H9 (cell line): ENCODE data around the gene ZDHHC3. TPM values are rescaled to one million over a fixed set of nuclear protein-coding genes. Genes with fewer than 3 reads are reported as not detected.

ENCODE experiments used
- DNase-seq: peaks from one replicate; pipeline ENCODE4 v3.0.0-alpha.2; 2017
- H2AFZ ChIP-seq: one replicate; pipeline ENCODE4 v1.6.1; 2013; ENCODE audit warnings: mild to moderate bottlenecking, low read length, control low read depth, moderate library complexity
- H2AK5ac ChIP-seq: 2 replicates; pipeline ENCODE4 v1.6.1; 2013; ENCODE audit warnings: low read length, control low read depth, mixed read lengths; ENCODE audit not compliant: insufficient read length
- H2BK120ac ChIP-seq: one replicate; pipeline ENCODE4 v1.6.1; 2013; ENCODE audit warnings: low read depth, mild to moderate bottlenecking, low read length, control low read depth, inconsistent platforms; ENCODE audit not compliant: poor library complexity, severe bottlenecking
- H2BK12ac ChIP-seq: 2 replicates; pipeline ENCODE4 v1.6.1; 2013; ENCODE audit warnings: low read length, control low read depth, mixed read lengths, low read depth; ENCODE audit not compliant: insufficient read length
- H2BK15ac ChIP-seq: 2 replicates; pipeline ENCODE4 v1.6.1; 2013; ENCODE audit warnings: low read depth, low read length, control low read depth
- H2BK20ac ChIP-seq: one replicate; pipeline ENCODE4 v1.6.1; 2013; ENCODE audit warnings: low read depth, mild to moderate bottlenecking, low read length, control low read depth, inconsistent platforms; ENCODE audit not compliant: poor library complexity, severe bottlenecking
- H2BK5ac ChIP-seq: 2 replicates; pipeline ENCODE4 v1.6.1; 2013; ENCODE audit warnings: low read length, control low read depth, mixed read lengths; ENCODE audit not compliant: insufficient read length
- H3K14ac ChIP-seq: 2 replicates; pipeline ENCODE4 v1.6.1; 2013; ENCODE audit warnings: low read length, control low read depth; ENCODE audit not compliant: insufficient read depth
- H3K18ac ChIP-seq: 2 replicates; pipeline ENCODE4 v1.6.1; 2013; ENCODE audit warnings: low read depth, mild to moderate bottlenecking, mixed read lengths, low read length, control low read depth; ENCODE audit not compliant: insufficient read length
- H3K23ac ChIP-seq: 2 replicates; pipeline ENCODE4 v1.6.1; 2013; ENCODE audit warnings: low read length, control low read depth, mixed read lengths, low read depth; ENCODE audit not compliant: insufficient read length
- H3K23me2 ChIP-seq: 2 replicates; pipeline ENCODE4 v1.6.1; 2013; ENCODE audit warnings: low read depth, mild to moderate bottlenecking, mixed read lengths, low read length, control low read depth; ENCODE audit not compliant: insufficient read length, poor library complexity, severe bottlenecking
- H3K27ac ChIP-seq: 2 replicates; pipeline ENCODE4 v1.5.1; 2013; ENCODE audit warnings: low read length, control low read depth, mixed read lengths, low read depth; ENCODE audit not compliant: insufficient read length
- H3K27me3 ChIP-seq: 2 replicates; pipeline ENCODE4 v1.6.1; 2013; ENCODE audit warnings: low read length, control low read depth, inconsistent platforms; ENCODE audit not compliant: insufficient read depth
- H3K4ac ChIP-seq: 2 replicates; pipeline ENCODE4 v1.6.1; 2013; ENCODE audit warnings: low read depth, mild to moderate bottlenecking, control low read depth, inconsistent platforms, low read length, moderate library complexity
- H3K4me1 ChIP-seq: 2 replicates; pipeline ENCODE4 v1.6.1; 2013; ENCODE audit warnings: low read length, control low read depth, inconsistent platforms; ENCODE audit not compliant: insufficient read depth
- H3K4me2 ChIP-seq: 2 replicates; pipeline ENCODE4 v1.6.1; 2013; ENCODE audit warnings: low read length, control low read depth, mixed read lengths; ENCODE audit not compliant: insufficient read length, insufficient read depth
- H3K56ac ChIP-seq: 2 replicates; pipeline ENCODE4 v1.6.1; 2013; ENCODE audit warnings: low read depth, mild to moderate bottlenecking, mixed read lengths, low read length, control low read depth; ENCODE audit not compliant: insufficient read length
- H3K79me1 ChIP-seq: 2 replicates; pipeline ENCODE4 v1.6.1; 2013; ENCODE audit warnings: low read depth, mild to moderate bottlenecking, moderate library complexity, low read length, control low read depth, inconsistent platforms; ENCODE audit not compliant: insufficient read depth, poor library complexity, severe bottlenecking
- H3K79me2 ChIP-seq: 2 replicates; pipeline ENCODE4 v1.6.1; 2013; ENCODE audit warnings: low read length, control low read depth, inconsistent platforms; ENCODE audit not compliant: insufficient read depth
- H3K9ac ChIP-seq: 2 replicates; pipeline ENCODE4 v1.6.1; 2013; ENCODE audit warnings: low read length, control low read depth, mixed read lengths; ENCODE audit not compliant: insufficient read length; ENCODE audit errors: extremely low read depth
- H3K9me3 ChIP-seq: one replicate; pipeline ENCODE4 v1.6.1; 2013; ENCODE audit warnings: low read depth, low read length, inconsistent platforms; ENCODE audit not compliant: control insufficient read depth
- H3T11ph ChIP-seq: one replicate; pipeline ENCODE4 v1.6.1; 2013; ENCODE audit warnings: mild to moderate bottlenecking, low read length, control low read depth, inconsistent platforms
- H4K20me1 ChIP-seq: one replicate; pipeline ENCODE4 v1.6.1; 2013; ENCODE audit not compliant: control insufficient read depth, insufficient read length, insufficient read depth
- H4K5ac ChIP-seq: 2 replicates; pipeline ENCODE4 v1.6.1; 2013; ENCODE audit warnings: low read depth, mild to moderate bottlenecking, mixed read lengths, low read length, control low read depth; ENCODE audit not compliant: insufficient read length
- H4K8ac ChIP-seq: replicated peaks from 2 replicates; pipeline ENCODE4 v1.6.1; 2013; ENCODE audit warnings: low read length, control low read depth, mixed read lengths, low read depth; ENCODE audit not compliant: insufficient read length
- H4K91ac ChIP-seq: 2 replicates; pipeline ENCODE4 v1.6.1; 2013; ENCODE audit warnings: low read depth, mild to moderate bottlenecking, moderate library complexity, mixed read lengths, low read length, control low read depth; ENCODE audit not compliant: insufficient read length
- H3K27ac Mint-ChIP-seq, 3 experiments: 2 replicates in 2 of 3; 3 replicates in 1 of 3; pipeline ENCODE4 v1.8.0; 2020 to 2021; ENCODE audit warnings: mixed read lengths in 3 of 3, mild to moderate bottlenecking in 1 of 3, moderate library complexity in 1 of 3
- H3K27me3 Mint-ChIP-seq: 2 replicates; pipeline ENCODE4 v1.8.0; 2021; ENCODE audit warnings: low read depth, mild to moderate bottlenecking, moderate library complexity, mixed read lengths
- H3K36me3 Mint-ChIP-seq, 3 experiments: 2 replicates in 2 of 3; 3 replicates in 1 of 3; pipeline ENCODE4 v1.8.0; 2020 to 2021; ENCODE audit warnings: low read depth in 3 of 3, mixed read lengths in 3 of 3; ENCODE audit not compliant: insufficient read depth in 1 of 3
- H3K4me1 Mint-ChIP-seq, 2 experiments: 2 replicates each; pipeline ENCODE4 v1.8.0; 2020; ENCODE audit warnings: mixed read lengths in 2 of 2
- H3K4me3 Mint-ChIP-seq, 2 experiments: 2 replicates in 1 of 2; 3 replicates in 1 of 2; pipeline ENCODE4 v1.8.0; 2020 to 2021; ENCODE audit warnings: mild to moderate bottlenecking in 2 of 2, mixed read lengths in 2 of 2, moderate library complexity in 1 of 2
- H3K9me3 Mint-ChIP-seq, 2 experiments: 2 replicates in 1 of 2; 3 replicates in 1 of 2; pipeline ENCODE4 v1.8.0; 2020; ENCODE audit warnings: mild to moderate bottlenecking in 2 of 2, mixed read lengths in 2 of 2, moderate library complexity in 1 of 2
- CTCF ChIP-seq: fragments of 200-600 bp; sonication (generic); conservative IDR thresholded peaks from 3 replicates; pipeline ENCODE4 v1.8.0; 2021; ENCODE audit warnings: antibody characterized with exemption, mild to moderate bottlenecking
- WGBS: extraction: QIAGEN DNeasy Blood & Tissue Kit; methylation state at CpG from one replicate; pipeline ENCODE4 v1.1.7; 2013; ENCODE audit warnings: missing lambda C conversion rate, low lambda C conversion rate, mixed read lengths; ENCODE audit not compliant: insufficient read length; ENCODE audit errors: extremely low coverage; 5-methylcytosine and 5-hydroxymethylcytosine counted together
- total RNA-seq: library from RNA; stranded (reverse); gene quantifications from 2 replicates; pipeline ENCODE4 v1.2.1, GENCODE V29; 2021

The ZDHHC3 gene
- total RNA-seq, 1 experiment from 2014 or later: 71.3 TPM

GRCh38 chr3:44989141-44989540 lies 13.2 kb upstream of the ZDHHC3 start:
- Histone ChIP-seq H3K4me2 (no peak overlapping the region), H4K20me1 (no peaks in the 10 kb centered on the region), H4K8ac (no peak overlapping the region), H3K4me1 (peaks cover 14% of the 10 kb centered on the region), H2BK12ac (no peak overlapping the region), H2AK5ac (no peak overlapping the region), H3K79me1 (no peaks in the 10 kb centered on the region), H2BK20ac (no peak overlapping the region), H3K9me3 (no peaks in the 10 kb centered on the region), H3K18ac (no peak overlapping the region), H3K9ac (no peak overlapping the region), H3K27me3 (no peaks in the 10 kb centered on the region), H2BK120ac (no peak overlapping the region), H3K23me2 (no peaks in the 10 kb centered on the region), H2AFZ (no peak overlapping the region), H4K5ac (no peak overlapping the region), H3K14ac (no peak overlapping the region), H3K4ac (no peak overlapping the region), H2BK5ac (no peak overlapping the region), H4K91ac (no peak overlapping the region), H3K56ac (no peak overlapping the region), H3K79me2 (peaks cover 9% of the 10 kb centered on the region; the same call in 1 of the 2 replicates), H3K27ac (no peak overlapping the region), H2BK15ac (no peak overlapping the region), H3K23ac (no peak overlapping the region), H3T11ph (no peak overlapping the region)
- TF ChIP-seq CTCF: no peak
- peaks cover 13 to 16% of the 10 kb centered on the region in 2 experiments; a peak in 4 of 5 replicates for H3K9me3 Mint-ChIP-seq
- no CpG with 5 or more reads among the region's 8 CpGs for WGBS
- DNase-seq: no peak
- peak overlapping the region in 2 of 3 experiments; percentile 69 to 91; a peak in 5 of 7 replicates for H3K27ac Mint-ChIP-seq
- H3K4me3 Mint-ChIP-seq: no peak overlapping the region
- peaks cover 28 to 35% of the 10 kb centered on the region in 2 experiments for H3K4me1 Mint-ChIP-seq
- no peaks in the 10 kb centered on the region for H3K27me3 Mint-ChIP-seq
- H3K36me3 Mint-ChIP-seq: peaks cover 47 to 60% (median 58%) of the 10 kb centered on the region in 3 experiments
